ENCODE data around the gene DYNC2I2. TPM values are rescaled to one million over a fixed set of nuclear protein-coding genes. Genes with fewer than 3 reads are reported as not detected.
"Not testable (repeated sequence)": the region's sequence is repeated elsewhere in the genome, so short reads cannot be mapped to it uniquely, and the experiment has no call there.

The DYNC2I2 gene
- polyA plus RNA-seq, 3 donors = 51.3 to 81.2 (median 77.3) TPM

GRCh38 chr9:128689820-128690683, 33.4 kb upstream of the DYNC2I2 start:
- peak in 2 of 11 donors; percentile 28 to 49 for DNase-seq (ENCODE audit: extremely low read depth in 1 of 11, low read depth in 9 of 11, low spot score in 4 of 11)

- DNase-seq (ENCODE audit: extremely low read depth in 1 of 11, low read depth in 9 of 11, low spot score in 4 of 11) = peak in 1 of 11 donors; percentile 32
Observed at GRCh38 chr9:128689293-128689774, 32.7 kb upstream of the DYNC2I2 start.

- DNase-seq (ENCODE audit: extremely low read depth in 1 of 11, low read depth in 9 of 11, low spot score in 4 of 11) = peak; percentile 81 to 96 (median 93)
Observed at GRCh38 chr9:128688501-128689292, 32.0 kb upstream of the DYNC2I2 start, which contains the start of gene SET. Gene SET, plus strand, starts transcription at chr9:128689222. Its CDS starts 361 bp downstream, at chr9:128689583.

GRCh38 chr9:128687453-128687852, 30.8 kb upstream of the DYNC2I2 start:
- DNase-seq (ENCODE audit: extremely low read depth in 1 of 11, low read depth in 9 of 11, low spot score in 4 of 11) = no peak

GRCh38 chr9:128685636-128686489, 29.2 kb upstream of the DYNC2I2 start:
- DNase-seq (ENCODE audit: extremely low read depth in 1 of 11, low read depth in 9 of 11, low spot score in 4 of 11) = no peak

GRCh38 chr9:128684325-128685199, 27.9 kb upstream of the DYNC2I2 start:
- peak in 6 of 11 donors; percentile 50 to 75 (median 59) for DNase-seq (ENCODE audit: extremely low read depth in 1 of 11, low read depth in 9 of 11, low spot score in 4 of 11)

- DNase-seq (ENCODE audit: extremely low read depth in 1 of 11, low read depth in 9 of 11, low spot score in 4 of 11) = peak in 1 of 11 donors; percentile 25
Observed at GRCh38 chr9:128684065-128684324, 27.3 kb upstream of the DYNC2I2 start.

- peak in 3 of 11 donors; percentile 32 to 54 (median 45) for DNase-seq (ENCODE audit: extremely low read depth in 1 of 11, low read depth in 9 of 11, low spot score in 4 of 11)
Observed at GRCh38 chr9:128683340-128684064, 26.9 kb upstream of the DYNC2I2 start.

- no peak for DNase-seq (ENCODE audit: extremely low read depth in 1 of 11, low read depth in 9 of 11, low spot score in 4 of 11)
Observed at GRCh38 chr9:128677794-128678193, 21.1 kb upstream of the DYNC2I2 start.

- DNase-seq (ENCODE audit: extremely low read depth in 1 of 11, low read depth in 9 of 11, low spot score in 4 of 11) = no peak
Observed at GRCh38 chr9:128675382-128675781, 18.7 kb upstream of the DYNC2I2 start.

GRCh38 chr9:128669786-128670185, 13.1 kb upstream of the DYNC2I2 start:
- DNase-seq (ENCODE audit: extremely low read depth in 1 of 11, low read depth in 9 of 11, low spot score in 4 of 11) = no peak

- not testable (repeated sequence) for DNase-seq (ENCODE audit: extremely low read depth in 1 of 11, low read depth in 9 of 11, low spot score in 4 of 11)
Observed at GRCh38 chr9:128666481-128666941, 9.9 kb upstream of the DYNC2I2 start.

GRCh38 chr9:128657796-128658195, 1.1 kb upstream of the DYNC2I2 start:
- DNase-seq (ENCODE audit: extremely low read depth in 1 of 11, low read depth in 9 of 11, low spot score in 4 of 11) = no peak

- DNase-seq (ENCODE audit: extremely low read depth in 1 of 11, low read depth in 9 of 11, low spot score in 4 of 11) = no peak
Observed at GRCh38 chr9:128657344-128657704, 677 bp upstream of the DYNC2I2 start.

- no peak for DNase-seq (ENCODE audit: extremely low read depth in 1 of 11, low read depth in 9 of 11, low spot score in 4 of 11)
Observed at GRCh38 chr9:128654481-128654880, 2.2 kb downstream of the DYNC2I2 start.

- DNase-seq (ENCODE audit: extremely low read depth in 1 of 11, low read depth in 9 of 11, low spot score in 4 of 11) = no peak
Observed at GRCh38 chr9:128653908-128654307, 2.7 kb downstream of the DYNC2I2 start.

- no peak for DNase-seq (ENCODE audit: extremely low read depth in 1 of 11, low read depth in 9 of 11, low spot score in 4 of 11)
Observed at GRCh38 chr9:128651798-128652197, 4.8 kb downstream of the DYNC2I2 start.

Measured in renal cortex interstitium (tissue), 11 donors.